HG03060 (cell line): Measurements from ENCODE around the gene CCDC74B.
"Not testable (repeated sequence)": the region's sequence is repeated elsewhere in the genome, so short reads cannot be mapped to it uniquely, and the experiment has no call there.

Source experiments
- ATAC-seq: cut with Tn5 transposase; IDR thresholded peaks from one replicate; pipeline ENCODE4 v1.9.1; 2021; ENCODE audit warnings: low read depth, moderate number of reproducible peaks; ENCODE audit not compliant: unreplicated experiment

CCDC74B gene

DNA sequence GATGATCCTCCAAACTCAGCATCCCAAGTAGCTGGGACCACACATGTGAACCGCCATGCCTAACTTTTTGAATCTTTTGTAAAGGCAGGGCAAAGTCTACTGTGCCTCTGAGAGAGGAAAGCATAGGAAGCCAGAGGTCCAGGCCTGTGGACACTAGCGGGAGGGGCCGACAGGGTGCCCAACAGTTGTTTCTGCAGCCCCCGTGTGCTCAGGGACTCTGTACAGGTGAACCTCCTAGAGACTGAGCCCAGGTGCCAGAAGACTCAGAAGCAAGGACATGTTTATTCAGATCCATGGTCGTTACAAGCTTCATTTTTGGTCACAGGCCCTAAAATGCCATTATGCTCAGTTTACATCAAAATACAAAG is 6.2 kb upstream of the CCDC74B start:
- ATAC-seq = not testable (repeated sequence)

DNA sequence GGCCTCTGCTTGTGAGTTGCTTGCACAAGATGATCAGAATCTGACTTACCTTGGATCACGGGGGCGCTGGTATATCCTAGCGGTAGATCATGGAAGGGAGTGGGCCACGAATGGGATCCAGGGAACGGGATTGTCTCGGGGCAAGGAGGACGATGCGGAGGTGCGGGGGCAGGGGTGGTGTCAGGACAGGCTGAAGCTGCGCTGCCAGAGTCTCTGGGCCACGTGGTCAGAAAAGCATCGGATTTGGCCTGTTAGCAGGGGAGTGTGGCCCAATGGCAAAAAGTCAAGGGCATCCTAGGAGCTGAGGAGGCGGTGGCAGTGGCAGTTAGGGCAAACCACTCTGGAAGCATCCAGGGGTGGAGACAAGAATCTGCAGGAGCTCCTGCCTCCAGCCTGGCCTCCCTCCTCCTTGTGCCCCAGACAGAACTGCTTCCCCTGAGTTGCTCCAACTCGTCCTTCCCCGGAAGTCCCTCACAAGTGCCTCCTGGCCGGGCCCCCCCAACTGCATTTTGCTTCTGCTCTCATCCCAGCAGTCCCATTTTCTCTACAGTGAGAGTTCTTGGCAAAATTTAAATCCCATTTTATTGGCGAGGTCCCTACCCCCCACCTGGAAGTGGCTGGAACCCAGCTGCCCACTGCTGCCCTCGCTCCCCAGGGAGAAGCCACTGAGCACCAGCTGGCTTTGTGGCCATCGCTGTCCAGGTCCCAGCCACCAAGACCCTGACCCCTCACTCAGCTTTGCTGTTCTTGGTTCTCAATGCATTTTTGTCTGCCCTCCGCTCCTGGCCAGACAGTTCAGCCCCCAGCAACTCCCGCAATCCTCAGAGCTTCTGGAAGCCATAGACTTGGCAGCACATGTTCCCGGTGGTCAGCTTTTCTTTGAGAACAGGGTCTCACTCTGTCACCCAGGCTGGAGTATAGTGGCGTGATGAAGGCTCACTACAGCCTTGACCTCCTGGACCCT is 5.6 kb upstream of the CCDC74B start:
- ATAC-seq = no peak

GRCh38 chr2:130148515-130148914 is 3.6 kb upstream of the CCDC74B start:
- not testable (repeated sequence) for ATAC-seq

DNA sequence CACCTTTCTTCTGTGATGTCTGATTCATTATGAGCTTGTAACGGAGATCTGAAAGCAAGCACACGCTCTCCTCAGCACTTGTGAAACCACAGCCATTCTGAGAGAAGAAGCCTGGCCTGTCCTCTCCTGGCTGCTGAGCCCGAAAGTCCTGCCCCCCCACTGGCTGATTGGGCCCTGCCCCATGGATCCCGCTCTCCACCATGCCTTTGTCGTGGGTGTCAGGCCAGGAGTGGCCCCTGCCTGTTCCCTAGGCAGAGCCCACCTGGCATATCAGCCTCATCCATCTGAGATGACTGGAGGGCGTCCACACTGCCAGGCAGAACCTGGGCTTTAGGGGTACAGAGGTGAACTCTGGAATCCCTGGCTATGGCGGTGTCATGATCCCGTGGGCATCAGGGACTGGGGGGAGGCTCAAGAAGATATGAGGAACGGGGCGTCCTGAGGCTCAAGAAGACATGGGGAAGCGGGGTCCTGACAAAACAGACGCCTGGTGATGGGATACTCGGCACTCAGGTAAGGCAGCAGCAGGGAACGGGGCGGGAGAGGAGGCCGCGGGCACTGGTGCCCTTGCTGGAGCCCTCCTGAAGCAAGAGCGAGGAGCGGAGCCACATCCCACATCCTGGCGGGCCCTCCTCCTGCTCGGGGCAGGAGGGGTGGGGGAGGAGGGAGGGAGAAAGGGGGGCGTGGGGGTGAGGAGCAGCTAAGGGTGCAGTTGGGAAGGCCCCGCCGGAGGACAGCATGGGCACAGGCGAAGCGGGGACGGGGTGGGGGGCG is 1.5 kb downstream of the CCDC74B start:
- not testable (repeated sequence) for ATAC-seq

- not testable (repeated sequence) for ATAC-seq
Observed at GRCh38 chr2:130142396-130143265, 2.3 kb downstream of the CCDC74B start.

DNA sequence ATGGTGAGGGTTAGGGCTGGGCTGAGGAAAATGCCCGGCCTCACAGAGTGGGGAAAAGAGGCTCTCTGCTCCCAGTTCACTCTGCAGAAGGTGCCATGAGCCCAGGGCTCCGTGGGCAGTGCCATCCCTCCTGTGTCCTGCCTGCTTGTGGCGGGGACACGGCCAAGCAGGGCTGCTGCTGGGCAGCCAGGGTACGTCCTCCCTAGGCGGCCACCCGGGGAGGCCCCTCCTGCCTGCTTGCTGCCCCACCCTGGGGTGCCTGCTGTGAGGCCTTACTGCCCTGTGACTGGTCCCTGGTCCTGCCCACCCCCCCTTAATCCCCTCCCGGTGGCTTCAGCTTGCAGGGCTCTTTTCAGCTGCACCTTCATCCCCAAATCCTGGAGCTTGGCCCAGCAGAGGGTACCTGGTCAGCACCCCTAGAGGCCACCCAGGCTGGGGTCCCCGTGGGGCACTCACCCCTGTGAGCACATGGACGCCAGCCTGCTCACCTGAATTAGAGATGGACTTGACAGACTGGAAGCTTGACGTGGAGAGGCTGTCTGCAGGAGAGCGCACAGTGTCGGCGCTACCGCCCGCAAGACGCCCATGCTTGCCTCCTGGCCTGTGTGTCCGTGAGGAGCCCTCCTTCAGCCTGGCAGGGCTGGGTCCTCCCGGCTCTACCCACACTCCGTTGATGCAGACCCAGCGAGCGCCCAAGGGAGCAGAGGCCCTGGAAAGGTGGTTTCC is 3.1 kb downstream of the CCDC74B start:
- ATAC-seq = not testable (repeated sequence)

GRCh38 chr2:130141002-130141401 is 3.9 kb downstream of the CCDC74B start:
- ATAC-seq = not testable (repeated sequence)

DNA sequence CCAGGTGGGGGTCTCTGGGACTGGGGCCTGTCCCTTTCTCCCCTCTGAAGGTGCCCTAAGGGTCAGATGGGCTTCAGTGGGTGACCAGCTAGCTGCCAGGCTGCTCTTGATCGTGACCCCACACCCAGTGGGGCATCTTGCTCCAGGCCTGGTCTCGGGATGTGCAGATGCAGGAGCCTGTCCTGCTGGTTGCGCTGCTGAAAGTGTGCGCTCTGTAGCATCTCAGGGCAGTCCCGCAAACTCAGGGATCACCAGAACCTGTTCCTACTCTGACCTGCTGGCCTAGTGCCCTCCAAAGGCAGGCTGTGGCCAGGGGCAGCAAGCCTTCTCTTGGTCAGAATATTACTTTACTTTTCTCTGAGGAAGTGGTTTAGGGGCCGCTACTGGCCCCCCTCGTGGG is 4.4 kb downstream of the CCDC74B start:
- not testable (repeated sequence) for ATAC-seq

GRCh38 chr2:130139331-130140280 is 5.3 kb downstream of the CCDC74B start:
- ATAC-seq = not testable (repeated sequence)

DNA sequence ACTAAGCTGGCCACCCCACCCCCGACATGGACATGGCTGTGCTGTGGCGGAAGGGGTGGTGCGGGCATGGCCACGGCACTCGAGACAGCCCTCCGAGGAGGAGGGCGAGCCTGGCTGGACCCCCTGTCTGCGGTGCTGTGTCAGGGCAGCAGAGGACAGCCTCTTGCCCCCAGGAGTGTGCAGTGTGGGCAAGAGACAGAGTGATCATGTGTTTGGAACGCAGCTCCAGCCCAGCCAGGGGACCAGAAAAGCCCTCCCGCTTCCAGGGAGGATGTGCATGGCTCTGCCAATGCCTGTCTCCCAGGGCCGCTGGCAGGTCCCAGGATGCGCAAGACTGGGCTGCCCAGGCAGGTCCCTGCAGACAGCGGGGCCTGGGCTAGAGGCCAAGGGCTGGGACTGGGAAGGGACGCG is 6.1 kb downstream of the CCDC74B start:
- ATAC-seq = not testable (repeated sequence)

DNA sequence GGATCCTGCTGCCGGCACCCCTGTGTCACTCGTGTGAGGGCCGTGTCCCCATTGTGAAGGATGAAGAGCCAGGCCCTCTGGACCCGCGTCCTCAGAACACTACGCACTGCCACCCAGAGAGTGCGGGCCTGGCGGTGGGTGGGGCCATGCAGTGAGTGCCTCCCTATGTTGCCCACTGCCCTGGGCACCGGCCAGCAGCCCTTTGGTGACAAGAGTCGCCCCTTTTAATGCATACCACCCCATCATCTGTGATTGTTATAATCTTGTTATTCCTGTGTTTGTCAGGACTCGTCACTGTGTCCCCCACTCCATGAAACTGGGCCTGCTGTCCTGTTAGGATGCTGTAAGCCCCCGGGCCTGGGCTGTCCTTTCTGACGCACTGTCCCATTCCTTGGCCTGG is 6.6 kb downstream of the CCDC74B start:
- not testable (repeated sequence) for ATAC-seq

- not testable (repeated sequence) for ATAC-seq
Observed at GRCh38 chr2:130137118-130137517, 7.8 kb downstream of the CCDC74B start.

- ATAC-seq = not testable (repeated sequence)
Observed at GRCh38 chr2:130136546-130136945, 8.4 kb downstream of the CCDC74B start.

DNA sequence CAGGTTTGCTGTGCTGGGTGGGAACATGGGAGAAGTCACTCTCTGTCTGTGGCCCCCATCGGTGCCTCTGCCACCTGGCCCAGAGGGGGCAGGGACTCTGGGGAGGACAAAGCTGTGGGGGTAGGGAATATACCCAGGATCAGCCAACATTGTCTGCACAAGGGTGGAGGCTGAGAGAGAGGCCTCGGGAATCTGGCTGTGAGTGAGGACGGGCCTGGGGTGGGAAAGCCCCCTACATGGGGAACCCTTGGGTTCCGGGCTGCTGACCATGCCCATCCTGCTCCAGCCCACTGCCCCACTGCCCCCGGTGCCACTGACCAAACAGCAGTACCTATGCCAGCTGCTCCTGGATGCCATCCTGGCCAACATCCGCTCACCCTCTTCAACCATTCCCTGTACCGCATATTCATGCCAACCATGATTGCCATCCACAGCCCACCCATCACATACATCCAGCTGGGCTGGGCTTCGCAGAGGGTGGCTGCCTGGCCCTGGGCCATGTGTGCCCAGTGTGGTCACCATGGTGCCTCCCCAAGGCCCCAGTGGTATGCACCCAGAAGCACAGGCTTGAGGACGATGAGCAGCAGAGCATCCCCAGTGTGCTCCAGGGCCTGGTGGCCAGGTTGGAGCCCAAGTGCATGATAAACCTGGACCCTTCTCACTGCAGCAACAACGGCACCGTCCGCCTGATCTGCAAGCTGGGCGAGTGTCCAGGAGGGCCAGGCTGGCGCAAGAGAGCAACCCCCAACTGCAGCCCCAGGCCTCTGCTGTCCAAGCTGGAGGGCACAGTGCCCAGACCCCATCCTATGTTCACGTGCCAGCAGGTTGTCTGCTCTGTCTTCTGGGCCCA is 9.0 kb downstream of the CCDC74B start:
- no peak for ATAC-seq

GRCh38 chr2:130129120-130129829 is 15.6 kb downstream of the CCDC74B start, which contains the start of gene POTEF:
Gene POTEF, minus strand, starts transcription at chr2:130129222. Its CDS starts 8,707 bp downstream, at chr2:130120515.
- ATAC-seq = not testable (repeated sequence)

GRCh38 chr2:130128464-130128863 is 16.4 kb downstream of the CCDC74B start:
- not testable (repeated sequence) for ATAC-seq

GRCh38 chr2:130127726-130128125 is 17.2 kb downstream of the CCDC74B start:
- ATAC-seq = not testable (repeated sequence)
